Measurements from ENCODE around the gene CDYL2. TPM values are rescaled to one million over a fixed set of nuclear protein-coding genes. Genes with fewer than 3 reads are reported as not detected.

Gene CDYL2
- total and polyA plus RNA-seq, 11 donors, result 0.80 to 8.6 (median 3.5) TPM

GRCh38 chr16:80850757-80851156 lies 46.4 kb upstream of the CDYL2 start:
- Histone ChIP-seq H3K36me3 (no peaks in the 10 kb centered on the region), H3K4me1 (no peaks in the 10 kb centered on the region), H3K27ac (no peak overlapping the region), H3K9me3 (no peaks in the 10 kb centered on the region), H3K27me3 (no peaks in the 10 kb centered on the region), H3K4me3 (no peak overlapping the region)
- TF ChIP-seq POLR2A (IDR thresholded peaks at IDR 0.05), result no peak
- TF ChIP-seq, protein P1, sequence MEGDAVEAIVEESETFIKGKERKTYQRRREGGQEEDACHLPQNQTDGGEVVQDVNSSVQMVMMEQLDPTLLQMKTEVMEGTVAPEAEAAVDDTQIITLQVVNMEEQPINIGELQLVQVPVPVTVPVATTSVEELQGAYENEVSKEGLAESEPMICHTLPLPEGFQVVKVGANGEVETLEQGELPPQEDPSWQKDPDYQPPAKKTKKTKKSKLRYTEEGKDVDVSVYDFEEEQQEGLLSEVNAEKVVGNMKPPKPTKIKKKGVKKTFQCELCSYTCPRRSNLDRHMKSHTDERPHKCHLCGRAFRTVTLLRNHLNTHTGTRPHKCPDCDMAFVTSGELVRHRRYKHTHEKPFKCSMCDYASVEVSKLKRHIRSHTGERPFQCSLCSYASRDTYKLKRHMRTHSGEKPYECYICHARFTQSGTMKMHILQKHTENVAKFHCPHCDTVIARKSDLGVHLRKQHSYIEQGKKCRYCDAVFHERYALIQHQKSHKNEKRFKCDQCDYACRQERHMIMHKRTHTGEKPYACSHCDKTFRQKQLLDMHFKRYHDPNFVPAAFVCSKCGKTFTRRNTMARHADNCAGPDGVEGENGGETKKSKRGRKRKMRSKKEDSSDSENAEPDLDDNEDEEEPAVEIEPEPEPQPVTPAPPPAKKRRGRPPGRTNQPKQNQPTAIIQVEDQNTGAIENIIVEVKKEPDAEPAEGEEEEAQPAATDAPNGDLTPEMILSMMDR (IDR thresholded peaks at IDR 0.05), result no peak
- intact Hi-C loops (cut with DNase I), result loop anchor here in 1 of 10 donors (5.0 kb wide), 1 partner anchor 52 kb away; no protein-coding TSS in a partner anchor
- DNase-seq (no peak), ATAC-seq (no peak)

- intact Hi-C loops (cut with DNase I), result no loop called here
- 83 to 100% (median 89%) methylated on average over 1 of the region's 1 CpG for WGBS, 4 donors
These were observed 44.5 kb upstream of the CDYL2 start for GRCh38 chr16:80848862-80849261.

DNA sequence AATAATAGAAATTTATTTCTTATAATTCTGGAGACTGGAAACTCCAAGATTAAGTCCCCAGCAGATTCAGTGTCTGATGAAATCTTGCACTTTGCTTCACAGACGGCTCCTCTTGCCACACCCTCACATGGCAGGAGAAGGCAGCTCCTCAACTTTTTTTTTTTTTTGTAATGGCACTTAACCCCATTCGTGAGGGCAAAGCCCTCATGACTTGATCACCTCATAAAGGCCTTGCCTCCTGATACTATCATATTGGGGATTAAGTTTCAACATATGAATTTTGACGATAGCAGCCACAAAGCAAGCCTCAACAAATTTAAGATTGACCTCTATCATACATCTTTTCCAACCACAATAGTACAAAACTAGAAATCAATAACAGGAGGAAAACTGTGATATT lies 42.3 kb upstream of the CDYL2 start:
- TF ChIP-seq, protein P1 (IDR thresholded peaks at IDR 0.05), result no peak
- no peak for TF ChIP-seq POLR2A (IDR thresholded peaks at IDR 0.05)
- H3K4me1 ChIP-seq, result no peaks in the 10 kb centered on the region
- H3K9me3 ChIP-seq, result peaks cover 0 to 23% (median 12%) of the 10 kb centered on the region in 12 donors
- no peaks in the 10 kb centered on the region for H3K27me3 ChIP-seq
- 65 to 75% (median 71%) methylated on average over 3 of the region's 3 CpGs for WGBS, 4 donors
- DNase-seq (no peak), ATAC-seq (no peak)
- no peaks in the 10 kb centered on the region for H3K36me3 ChIP-seq
- intact Hi-C loops (cut with DNase I), result no loop called here
- no peak overlapping the region for H3K27ac ChIP-seq
- no peak overlapping the region for H3K4me3 ChIP-seq

More at GRCh38 chr16:80848862-80849261, 44.5 kb upstream of the CDYL2 start:
- Histone ChIP-seq H3K9me3 (peaks cover 0 to 16% (median 10%) of the 10 kb centered on the region in 12 donors), H3K27ac (no peak overlapping the region), H3K4me1 (no peaks in the 10 kb centered on the region), H3K36me3 (no peaks in the 10 kb centered on the region), H3K4me3 (no peak overlapping the region), H3K27me3 (no peaks in the 10 kb centered on the region)
- no peak for DNase-seq
- TF ChIP-seq, protein P1 (IDR thresholded peaks at IDR 0.05), result no peak
- TF ChIP-seq POLR2A (IDR thresholded peaks at IDR 0.05), result no peak
- no peak for ATAC-seq

- 88 to 93% (median 90%) methylated on average over 8 of the region's 8 CpGs for WGBS, 4 donors
- intact Hi-C loops (cut with DNase I), result no loop called here
- Histone ChIP-seq H3K4me3 (no peak overlapping the region), H3K36me3 (no peaks in the 10 kb centered on the region), H3K27me3 (no peaks in the 10 kb centered on the region), H3K27ac (no peak overlapping the region), H3K9me3 (peaks cover 0 to 24% (median 12%) of the 10 kb centered on the region in 12 donors), H3K4me1 (no peaks in the 10 kb centered on the region)
- no peak for DNase-seq
- no peak for ATAC-seq
- TF ChIP-seq, protein P1 (IDR thresholded peaks at IDR 0.05), result no peak
- no peak for TF ChIP-seq POLR2A (IDR thresholded peaks at IDR 0.05)
These were observed 41.9 kb upstream of the CDYL2 start for GRCh38 chr16:80846275-80846674.
